OCI-LY1 (cell line): ENCODE data around the gene IMPG2.
A peak's percentile ranks its signal among the peaks of the same experiment; 100 is the strongest.

Experiments
- H2AFZ ChIP-seq: fragments of 200-600 bp; sonication (generic), shearing (Covaris generic); 2 replicates; pipeline ENCODE4 v1.6.0; 2014; ENCODE audit warnings: antibody characterized with exemption, mild to moderate bottlenecking, low read length
- H3F3A ChIP-seq: fragments of 200-600 bp; sonication (generic), shearing (Covaris generic); 2 replicates; pipeline ENCODE4 v1.6.0; 2014; ENCODE audit warnings: mild to moderate bottlenecking, antibody characterized with exemption, low read length, moderate library complexity; ENCODE audit not compliant: insufficient read depth
- H3K27ac ChIP-seq: fragments of 200-600 bp; sonication (generic); 2 replicates; pipeline ENCODE4 v1.5.1; 2014; ENCODE audit warnings: low read length, mixed run types, mild to moderate bottlenecking, low read depth; ENCODE audit not compliant: poor library complexity, severe bottlenecking
- H3K27me3 ChIP-seq: fragments of 200-600 bp; sonication (generic); 2 replicates; pipeline ENCODE4 v1.6.0; 2014; ENCODE audit warnings: antibody characterized with exemption, mild to moderate bottlenecking, low read length, moderate library complexity; ENCODE audit not compliant: insufficient read depth
- H3K36me3 ChIP-seq: fragments of 200-600 bp; sonication (generic); 2 replicates; pipeline ENCODE4 v1.6.1; 2014; ENCODE audit warnings: mild to moderate bottlenecking, antibody characterized with exemption, low read length, moderate library complexity, mixed read lengths; ENCODE audit not compliant: insufficient read depth
- H3K4me1 ChIP-seq: fragments of 200-600 bp; sonication (generic); 2 replicates; pipeline ENCODE4 v1.5.1; 2014; ENCODE audit warnings: mild to moderate bottlenecking, low read length, moderate library complexity; ENCODE audit not compliant: insufficient read depth, severe bottlenecking
- H3K4me2 ChIP-seq: fragments of 200-600 bp; sonication (generic), shearing (Covaris generic); 2 replicates; pipeline ENCODE4 v1.6.1; 2014; ENCODE audit warnings: low read length
- H3K4me3 ChIP-seq: fragments of 200-600 bp; sonication (generic); 2 replicates; pipeline ENCODE4 v1.5.1; 2014; ENCODE audit warnings: low read length, low read depth, mild to moderate bottlenecking, mixed read lengths; ENCODE audit not compliant: poor library complexity, severe bottlenecking
- H3K79me2 ChIP-seq: fragments of 200-600 bp; shearing (Covaris generic); 2 replicates; pipeline ENCODE4 v1.6.1; 2016; ENCODE audit warnings: mixed run types, low read length, mixed read lengths; ENCODE audit not compliant: insufficient read depth
- H3K9ac ChIP-seq: fragments of 200-600 bp; sonication (generic), shearing (Covaris generic); 2 replicates; pipeline ENCODE4 v1.6.1; 2014; ENCODE audit warnings: mild to moderate bottlenecking, low read length, mixed read lengths
- H3K9me2 ChIP-seq: fragments of 200-600 bp; sonication (generic), shearing (Covaris generic); 2 replicates; pipeline ENCODE4 v1.6.1; 2014; ENCODE audit warnings: low read depth, mild to moderate bottlenecking, low read length, mixed read lengths
- H3K9me3 ChIP-seq: fragments of 200-600 bp; shearing (Covaris generic); 2 replicates; pipeline ENCODE4 v1.6.1; 2014; ENCODE audit warnings: low read length, mixed read lengths
- H4K20me1 ChIP-seq: fragments of 200-600 bp; sonication (generic), shearing (Covaris generic); 2 replicates; pipeline ENCODE4 v1.6.0; 2016; ENCODE audit warnings: mild to moderate bottlenecking, low read length; ENCODE audit not compliant: insufficient read depth
- CTCF ChIP-seq: fragments of 200-600 bp; sonication (generic), shearing (Covaris generic); IDR thresholded peaks from 2 replicates; pipeline ENCODE4 v1.5.1; 2017; ENCODE audit warnings: mild to moderate bottlenecking, antibody characterized with exemption, low read length, moderate library complexity, mixed read lengths
- EZH2 ChIP-seq: fragments of 200-600 bp; sonication (generic), shearing (Covaris generic); IDR thresholded peaks from 2 replicates; pipeline ENCODE4 v1.8.0; 2017; ENCODE audit warnings: borderline replicate concordance, mixed run types, mild to moderate bottlenecking, antibody characterized with exemption, low read length, moderate library complexity, mixed read lengths

Gene IMPG2

GRCh38 chr3:101230618-101231017, 89.8 kb downstream of the IMPG2 start:
- no peak overlapping the region for H3K27ac ChIP-seq
- no peak for TF ChIP-seq EZH2
- no peak for TF ChIP-seq CTCF

DNA sequence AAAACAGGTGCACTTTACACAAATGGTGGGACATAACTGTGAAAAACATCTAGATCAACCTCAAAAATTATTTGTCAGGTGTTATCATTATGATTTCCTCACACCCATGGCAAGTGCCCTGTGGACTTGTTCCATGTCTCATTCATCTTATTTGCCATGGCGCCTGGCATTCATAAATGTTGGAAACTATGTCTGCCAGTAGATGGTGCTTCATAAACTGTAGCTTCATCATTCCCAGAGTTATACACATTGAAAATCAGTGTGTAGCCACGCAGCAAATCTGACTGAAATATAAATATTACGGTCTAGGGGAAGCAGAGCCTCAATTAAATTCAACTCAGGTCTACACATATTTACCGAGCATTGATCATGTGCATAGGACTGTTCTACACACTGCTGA, 90.7 kb downstream of the IMPG2 start:
- no peak overlapping the region for H3K9ac ChIP-seq
- H3K27ac ChIP-seq = no peak overlapping the region
- H3K4me2 ChIP-seq = no peak overlapping the region
- TF ChIP-seq EZH2 (no peak), CTCF (peak; percentile 29; the same call in 1 of the 2 replicates)
- H3K9me3 ChIP-seq = no peaks in the 10 kb centered on the region
- no peaks in the 10 kb centered on the region for H3K79me2 ChIP-seq
- H4K20me1 ChIP-seq = no peaks in the 10 kb centered on the region
- no peak overlapping the region for H2AFZ ChIP-seq
- H3F3A ChIP-seq = no peaks in the 10 kb centered on the region
- H3K4me1 ChIP-seq = peaks cover 23% of the 10 kb centered on the region
- H3K27me3 ChIP-seq = no peaks in the 10 kb centered on the region
- no peaks in the 10 kb centered on the region for H3K9me2 ChIP-seq
- H3K36me3 ChIP-seq = no peaks in the 10 kb centered on the region
- no peak overlapping the region for H3K4me3 ChIP-seq

More at GRCh38 chr3:101230618-101231017, 89.8 kb downstream of the IMPG2 start:
- Histone ChIP-seq H3K36me3 (no peaks in the 10 kb centered on the region), H4K20me1 (no peaks in the 10 kb centered on the region), H3K27me3 (no peaks in the 10 kb centered on the region), H3K9me2 (no peaks in the 10 kb centered on the region), H3K4me2 (no peak overlapping the region), H3K4me3 (no peak overlapping the region), H2AFZ (no peak overlapping the region), H3K9me3 (no peaks in the 10 kb centered on the region), H3K4me1 (peaks cover 23% of the 10 kb centered on the region), H3F3A (no peaks in the 10 kb centered on the region), H3K9ac (no peak overlapping the region), H3K79me2 (no peaks in the 10 kb centered on the region)

DNA sequence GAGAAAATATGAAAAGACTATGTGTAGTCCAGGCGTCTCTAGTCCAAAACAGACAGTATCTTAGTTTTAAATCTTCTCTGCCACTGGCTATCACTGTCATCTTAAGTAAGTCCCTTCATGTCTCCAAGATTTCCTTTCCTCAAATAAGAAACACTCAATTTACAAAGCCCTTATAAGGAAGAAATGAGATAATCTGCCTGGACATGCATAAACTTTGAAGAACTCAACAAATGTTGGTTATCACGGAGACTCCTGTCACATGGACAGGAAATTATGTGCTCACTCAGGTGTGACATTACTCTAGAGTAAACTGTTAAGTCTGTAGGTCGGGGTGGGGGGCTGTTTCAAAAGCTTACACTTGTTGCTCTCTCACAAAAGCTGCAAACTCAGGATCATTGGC, 91.9 kb downstream of the IMPG2 start:
- no peaks in the 10 kb centered on the region for H4K20me1 ChIP-seq
- H3K79me2 ChIP-seq = no peaks in the 10 kb centered on the region
- H3K9me2 ChIP-seq = no peaks in the 10 kb centered on the region
- no peak overlapping the region for H3K27ac ChIP-seq
- no peak overlapping the region for H2AFZ ChIP-seq
- no peaks in the 10 kb centered on the region for H3K27me3 ChIP-seq
- peak overlapping the region; percentile 12; the same call in 1 of the 2 replicates for H3K4me2 ChIP-seq
- H3F3A ChIP-seq = no peaks in the 10 kb centered on the region
- no peak overlapping the region for H3K4me3 ChIP-seq
- H3K4me1 ChIP-seq = peaks cover 23% of the 10 kb centered on the region
- TF ChIP-seq CTCF = no peak
- TF ChIP-seq EZH2 = no peak
- H3K9ac ChIP-seq = no peak overlapping the region
- H3K9me3 ChIP-seq = no peaks in the 10 kb centered on the region
- H3K36me3 ChIP-seq = no peaks in the 10 kb centered on the region
